Stromal cell of bone marrow (primary cell): ENCODE data around the gene LAMB4.

ENCODE experiments used
- DNase-seq: peaks from one replicate; pipeline ENCODE4 v3.0.0-alpha.2; 2012; ENCODE audit warnings: low read depth

Gene LAMB4

DNA sequence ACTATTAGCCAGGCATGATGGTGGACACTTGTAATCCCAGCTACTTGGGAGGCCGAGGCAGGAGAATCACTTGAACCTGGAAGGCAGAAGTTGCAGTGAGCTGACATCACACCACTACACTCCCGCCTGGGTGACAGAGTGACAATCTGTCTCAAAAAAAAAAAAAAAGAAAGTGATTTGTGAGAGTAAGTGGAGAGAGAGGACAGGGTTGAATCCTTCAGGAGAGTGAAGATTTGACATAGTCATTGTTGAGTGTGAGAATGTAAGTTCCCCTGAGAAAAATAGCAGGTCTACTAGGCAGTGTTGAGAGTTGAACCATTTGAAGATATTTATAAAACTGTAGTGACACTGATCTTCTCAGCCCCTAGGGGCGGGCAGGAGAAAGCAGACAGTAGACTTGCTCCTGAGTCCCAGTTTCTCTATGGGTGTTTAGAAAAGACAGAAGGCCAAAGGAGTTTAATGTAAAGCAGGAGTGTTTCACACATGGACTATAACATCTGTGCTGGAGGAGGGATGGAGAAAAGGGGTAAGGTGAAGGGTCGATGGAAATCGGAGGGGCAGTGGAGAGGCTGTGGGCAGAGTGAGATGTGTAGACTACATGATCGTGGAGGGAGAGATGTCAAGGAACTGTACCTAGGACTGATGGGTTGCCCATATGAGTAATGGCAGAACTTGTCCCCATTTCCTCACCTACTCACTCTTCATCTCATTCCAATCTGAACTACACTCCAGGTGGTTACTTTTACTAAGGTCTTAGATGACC, 13.7 kb upstream of the LAMB4 start:
- no peak for DNase-seq

DNA sequence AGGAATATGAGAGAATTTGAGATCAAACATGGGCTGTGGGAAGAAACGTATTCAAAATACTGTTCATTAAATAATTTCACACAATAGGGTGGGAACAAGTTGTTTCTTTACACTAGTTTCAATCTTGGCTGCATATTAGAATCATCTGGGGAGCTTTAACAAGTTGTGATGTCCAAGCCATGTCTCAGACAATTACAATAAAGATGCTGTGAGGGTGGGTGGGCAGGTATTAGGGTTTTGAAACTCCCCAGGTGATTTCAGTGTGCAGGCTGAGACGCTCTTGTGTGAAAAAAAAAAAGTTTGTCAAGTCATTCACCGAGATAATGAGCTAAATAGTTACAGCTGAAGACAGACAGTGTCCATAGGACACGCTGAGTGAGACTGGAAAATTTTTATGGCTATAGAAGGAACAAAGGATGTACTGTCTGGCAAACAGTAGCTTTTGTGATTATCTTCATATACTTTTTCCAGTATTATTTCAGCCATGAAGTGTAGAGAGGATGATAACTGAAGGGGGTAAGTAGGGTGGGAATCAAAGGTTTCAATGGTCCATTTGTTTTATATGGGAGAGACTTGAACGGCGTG, 12.6 kb upstream of the LAMB4 start:
- no peak for DNase-seq

GRCh38 chr7:108142180-108142579, 12.0 kb upstream of the LAMB4 start:
- DNase-seq = no peak

- DNase-seq = no peak
These were observed 10.5 kb upstream of the LAMB4 start for GRCh38 chr7:108140671-108141070.

DNA sequence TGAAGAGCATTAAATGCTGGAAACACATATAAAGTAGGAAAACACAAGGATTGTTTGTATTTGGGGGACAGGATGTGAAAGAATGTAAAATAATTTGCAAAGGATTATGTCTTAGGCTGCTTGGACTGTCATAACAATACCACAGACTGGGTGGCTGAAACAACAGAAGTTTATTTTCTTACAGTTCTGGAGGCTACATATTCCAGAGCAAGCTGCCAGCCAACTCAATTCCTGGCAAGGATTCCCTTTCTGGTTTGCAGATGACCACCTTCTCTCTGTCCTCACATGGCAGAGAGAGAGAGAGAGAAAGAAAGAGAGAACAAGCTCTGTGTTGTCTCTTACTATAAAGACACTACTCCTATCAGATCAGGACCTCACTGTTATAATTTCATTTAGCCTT, 8.8 kb upstream of the LAMB4 start:
- DNase-seq = no peak

DNA sequence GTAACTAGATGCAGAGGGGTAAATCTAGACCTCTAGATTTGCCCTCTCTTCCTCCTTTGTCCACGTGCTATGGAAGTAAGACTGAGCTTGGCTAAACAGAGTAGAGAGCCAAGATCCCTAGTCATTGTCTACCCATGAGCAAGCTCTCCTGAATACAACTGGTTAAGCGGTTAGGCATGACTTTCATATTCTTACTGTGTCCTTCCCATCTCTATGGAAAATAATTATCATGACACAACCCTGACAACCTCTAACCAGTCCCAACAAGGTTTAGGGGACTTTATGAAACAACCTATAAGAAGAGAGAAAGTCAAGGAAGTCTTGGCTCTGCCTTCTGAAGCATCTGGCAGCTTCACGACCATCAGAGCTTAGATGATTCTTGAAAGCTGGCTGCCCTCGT, 7.8 kb upstream of the LAMB4 start:
- DNase-seq = no peak

DNA sequence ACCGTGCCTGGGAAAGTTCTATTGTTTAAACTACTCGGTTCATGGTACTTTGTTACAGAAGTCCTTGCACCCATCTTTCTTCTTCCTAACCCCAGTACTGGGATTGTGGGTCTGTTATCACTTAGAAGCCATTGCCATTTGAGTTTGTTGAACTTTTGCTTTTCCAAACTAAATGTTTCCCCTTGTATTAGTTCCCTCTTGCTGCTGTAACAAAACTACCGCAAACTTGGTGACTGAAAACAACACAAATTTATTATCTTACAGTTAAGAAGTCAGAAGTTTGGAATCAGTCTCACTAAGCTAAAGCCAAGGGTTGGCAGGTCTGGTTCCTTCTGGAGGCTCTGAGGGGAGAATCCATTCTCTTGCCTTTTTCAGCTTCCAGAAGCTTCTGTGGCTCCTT, 6.9 kb upstream of the LAMB4 start:
- DNase-seq = no peak

GRCh38 chr7:108136191-108136688, 6.1 kb upstream of the LAMB4 start:
- DNase-seq = no peak

GRCh38 chr7:108135446-108136190, 5.5 kb upstream of the LAMB4 start:
- DNase-seq = no peak

DNA sequence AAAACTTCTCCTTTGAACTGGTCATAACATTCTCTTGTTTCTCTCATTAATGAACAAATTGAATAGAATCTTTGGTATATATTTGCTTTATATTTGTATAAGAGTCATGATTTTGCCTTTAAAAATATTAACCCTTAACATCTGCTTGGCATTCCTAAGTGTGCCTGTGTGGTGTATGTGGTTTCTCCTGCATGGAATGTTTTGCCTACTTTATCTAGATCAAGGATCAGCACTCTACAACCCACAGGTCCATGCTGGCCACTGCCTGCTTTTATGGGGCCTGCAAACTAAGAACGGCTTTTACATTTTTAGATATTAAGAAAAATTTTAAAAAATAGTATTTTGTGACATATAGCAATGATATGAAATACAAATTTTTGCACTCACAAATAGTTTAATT, 4.3 kb upstream of the LAMB4 start:
- DNase-seq = no peak

DNA sequence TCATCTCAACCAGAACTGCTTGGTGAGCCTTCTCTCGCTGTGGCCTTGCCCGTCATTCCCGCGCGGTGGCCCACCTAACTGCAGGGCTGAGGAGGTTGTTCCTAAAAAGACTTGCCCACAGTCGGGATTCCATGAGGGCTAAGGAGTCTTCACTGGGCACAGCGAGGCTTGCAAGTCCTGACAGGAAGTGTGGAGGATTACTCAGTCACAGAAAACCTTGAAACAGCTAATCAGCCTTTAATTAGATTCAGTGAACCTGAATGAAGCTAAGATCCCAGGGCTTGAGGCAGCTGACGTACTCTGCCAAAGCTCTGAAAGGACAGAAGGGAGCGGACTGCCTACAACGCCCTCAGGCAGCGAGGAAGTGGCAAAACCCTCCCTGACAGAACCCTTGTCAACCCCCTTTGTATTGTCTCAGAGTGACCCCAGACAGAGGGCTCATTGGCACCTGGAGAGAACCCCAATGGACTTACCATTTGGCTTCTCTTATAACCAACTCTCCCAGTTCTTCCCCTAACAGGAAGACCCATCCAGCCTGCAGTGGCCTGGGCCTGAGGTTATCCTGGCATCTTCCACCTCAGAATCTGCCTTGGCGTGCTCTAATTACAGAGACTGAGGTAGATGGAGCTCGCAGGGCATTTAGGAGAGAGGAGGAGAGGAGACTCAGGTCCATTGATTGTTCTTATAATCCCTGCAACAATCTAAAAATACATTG, 2.5 kb upstream of the LAMB4 start:
- DNase-seq = no peak

DNA sequence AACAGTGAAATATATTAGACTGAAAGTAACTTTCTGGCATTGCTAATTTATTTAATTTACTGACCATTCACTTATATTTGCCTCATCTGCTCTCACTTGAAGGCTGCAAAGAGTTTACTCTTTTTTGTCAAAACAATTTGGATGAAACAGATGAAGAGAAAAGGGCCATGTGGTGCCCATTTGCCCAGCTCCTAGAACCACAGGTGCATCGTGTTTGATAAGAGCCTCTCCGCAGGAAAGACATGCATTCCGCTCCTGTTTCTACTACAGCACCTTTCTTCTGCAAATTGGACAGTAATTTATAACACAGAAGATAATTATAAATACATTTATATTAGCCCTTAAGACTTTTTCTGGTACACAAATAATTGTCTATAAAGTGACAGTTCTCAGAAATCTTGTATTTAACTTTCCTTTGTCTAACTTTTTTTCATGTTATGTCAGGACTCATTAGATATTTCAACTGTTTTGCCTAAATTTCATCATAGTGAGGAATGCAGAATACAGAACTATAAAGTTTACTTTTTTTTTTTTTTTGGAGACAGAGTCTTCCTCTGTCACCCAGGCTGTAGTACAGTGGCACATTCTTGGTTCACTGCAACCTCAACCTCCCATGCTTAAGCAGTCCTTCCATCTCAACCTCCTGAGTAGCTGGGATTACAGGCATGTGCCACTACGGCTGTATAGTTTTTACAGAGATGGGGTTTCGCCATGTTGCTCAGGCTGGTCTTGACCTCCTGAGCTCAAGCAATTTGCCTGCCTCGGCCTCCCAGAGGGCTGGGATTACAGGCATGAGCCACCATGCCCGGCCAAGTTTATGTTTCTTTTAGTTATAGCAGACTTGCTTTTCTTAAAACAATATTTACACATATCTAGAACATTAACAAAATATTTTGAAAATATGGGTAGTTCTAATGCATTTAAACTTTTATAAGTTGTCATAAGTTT, 869 bp downstream of the LAMB4 start:
- no peak for DNase-seq

DNA sequence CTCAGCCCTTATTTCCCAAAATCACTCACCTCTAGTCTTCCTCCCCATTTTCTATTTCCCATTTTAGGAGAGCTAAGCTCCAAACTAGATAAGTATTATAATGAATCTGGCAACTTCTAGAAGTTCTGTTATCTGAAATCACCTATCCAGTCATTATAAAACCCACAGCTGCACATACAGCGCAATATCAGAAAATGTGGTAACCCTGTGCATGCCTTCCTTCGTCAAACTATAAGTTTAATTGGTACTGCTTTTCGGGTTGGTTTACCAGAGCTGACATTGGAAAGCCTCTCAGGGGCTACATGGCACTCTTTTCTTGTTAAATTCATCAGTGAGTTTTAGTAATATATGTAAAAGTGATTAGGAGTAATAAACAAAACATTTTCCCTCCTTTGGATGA, 1.6 kb downstream of the LAMB4 start:
- no peak for DNase-seq

DNA sequence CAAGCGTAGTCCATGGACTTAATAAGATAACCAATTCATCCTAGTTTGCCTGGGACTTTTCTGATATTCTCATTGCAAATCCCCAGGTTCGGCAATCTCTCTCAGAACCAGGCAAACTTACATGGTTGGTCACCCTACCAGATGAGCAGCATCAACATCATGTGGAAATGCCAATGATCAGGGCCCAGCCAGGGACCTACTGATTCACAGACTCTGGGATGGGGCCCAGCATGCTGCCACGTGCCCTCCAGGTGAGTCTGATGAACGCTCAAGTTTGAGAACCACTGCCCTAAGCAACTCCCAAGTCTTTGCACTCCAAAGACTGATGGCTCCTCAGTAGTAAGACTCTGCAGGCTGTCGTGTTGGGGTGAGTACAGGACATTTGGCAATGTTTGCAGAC, 2.7 kb downstream of the LAMB4 start:
- DNase-seq = no peak

GRCh38 chr7:108124820-108125219, 5.3 kb downstream of the LAMB4 start:
- DNase-seq = peak; percentile 58

GRCh38 chr7:108122181-108122580, 8.0 kb downstream of the LAMB4 start:
- DNase-seq = no peak

- DNase-seq = no peak
These were observed 9.2 kb downstream of the LAMB4 start for GRCh38 chr7:108120933-108121332.

- no peak for DNase-seq
These were observed 10.0 kb downstream of the LAMB4 start for GRCh38 chr7:108120196-108120595.

DNA sequence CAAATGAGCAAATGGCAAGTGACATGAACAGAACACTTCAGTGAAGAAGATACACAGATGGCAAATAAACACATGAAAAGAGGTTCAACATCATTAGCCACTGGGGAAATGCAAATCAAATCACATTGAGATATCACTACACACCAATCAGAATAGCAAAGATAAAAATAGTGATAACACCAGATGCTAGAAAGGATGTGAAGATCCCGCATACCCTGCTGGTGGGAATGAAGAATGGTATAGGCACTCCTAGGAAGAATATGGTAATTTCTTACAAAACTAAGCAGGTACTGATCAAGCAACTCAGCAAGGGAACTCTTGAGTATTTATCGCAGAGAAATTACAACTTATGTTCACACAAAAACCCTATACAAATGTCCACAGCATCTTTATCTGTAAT, 11.2 kb downstream of the LAMB4 start:
- DNase-seq = no peak

DNA sequence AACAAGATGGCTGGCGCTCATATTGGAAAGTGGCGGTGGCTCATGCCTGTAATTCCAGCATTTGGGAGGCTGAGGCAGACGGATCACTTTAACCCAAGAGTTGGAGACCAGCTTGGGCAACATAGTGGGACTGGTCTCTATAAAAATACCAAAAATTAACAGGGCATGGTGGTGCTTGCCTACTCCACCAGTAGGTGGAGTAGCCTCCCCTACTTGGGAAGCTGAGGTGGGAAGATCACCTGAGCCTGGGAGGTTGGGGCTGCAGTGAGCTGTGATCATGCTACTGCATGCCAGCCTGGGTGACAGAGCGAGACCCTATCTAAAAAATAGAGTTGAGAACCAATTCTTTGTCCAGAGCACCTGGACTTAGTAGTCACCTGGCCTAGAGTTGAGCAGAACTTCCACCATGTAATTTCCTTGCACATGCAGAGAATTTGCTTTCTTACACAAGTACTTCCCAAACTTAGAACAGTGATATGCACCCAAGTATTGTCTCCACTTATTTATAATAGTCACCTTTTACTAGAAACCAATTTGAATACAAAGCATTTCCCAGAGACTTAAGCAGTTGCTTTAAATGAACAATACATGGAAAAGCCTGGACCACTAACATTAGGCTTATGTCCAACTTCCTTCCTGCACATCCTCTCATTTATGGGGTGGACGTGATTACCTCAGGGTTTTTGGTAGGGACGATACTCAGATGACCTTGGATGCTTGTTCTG, 15.9 kb downstream of the LAMB4 start:
- DNase-seq = no peak

GRCh38 chr7:108112683-108113082, 17.5 kb downstream of the LAMB4 start:
- no peak for DNase-seq
